HEK293 (cell line): ENCODE data around the gene MEG3.

ENCODE experiments used
- CTCF ChIA-PET: fragments of 350-600 bp; formaldehyde crosslinking; extraction: SDS; loops from one replicate; lab custom pipeline; 2021; ENCODE audit warnings: antibody characterized with exemption; lab: Yijun Ruan, JAX
- POLR2A ChIA-PET: fragments of 300-600 bp; formaldehyde crosslinking; extraction: SDS; loops from one replicate; lab custom pipeline; 2020; ENCODE audit warnings: antibody characterized with exemption, inconsistent platforms; lab: Yijun Ruan, JAX
- H3K27ac ChIP-seq: fragments of 200-500 bp; sonication (Bioruptor generic); 2 replicates; pipeline ENCODE4 v1.5.1; 2014; ENCODE audit warnings: low read depth, low read length, control low read depth, inconsistent platforms; ENCODE audit errors: extremely low read depth
- H3K36me3 ChIP-seq, 2 experiments: fragments of 200-500 bp in 1 of 2; sonication (Bioruptor generic) in 1 of 2; 1 replicate in 1 of 2; 2 replicates in 1 of 2; pipeline ENCODE4 v1.5.1; 2014 to 2017; ENCODE audit warnings: inconsistent platforms in 2 of 2, low read length in 2 of 2; ENCODE audit not compliant: control insufficient read depth in 2 of 2, insufficient read depth in 1 of 2
- H3K4me1 ChIP-seq: fragments of 200-500 bp; sonication (Bioruptor generic); 2 replicates; pipeline ENCODE4 v1.5.1; 2014; ENCODE audit warnings: mild to moderate bottlenecking, low read length, inconsistent platforms; ENCODE audit not compliant: control insufficient read depth, insufficient read depth
- H3K4me3 ChIP-seq: 2 replicates; pipeline ENCODE4 v1.5.1; 2011; ENCODE audit warnings: low read depth, mild to moderate bottlenecking, control low read depth, low read length, moderate library complexity
- H3K9me3 ChIP-seq: fragments of 200-500 bp; sonication (Bioruptor generic); 2 replicates; pipeline ENCODE4 v1.5.1; 2014; ENCODE audit warnings: low read depth, low read length, inconsistent platforms; ENCODE audit not compliant: control insufficient read depth, insufficient read depth
- GLI2 ChIP-seq: fragments of 450-650 bp; formaldehyde crosslinking; IDR thresholded peaks from 2 replicates; pipeline ENCODE4; 2017; ENCODE audit warnings: missing biosample characterization, missing genetic modification characterization, low read depth, borderline replicate concordance
- PRDM1 ChIP-seq: fragments of 450-650 bp; formaldehyde crosslinking; IDR thresholded peaks from 2 replicates; pipeline ENCODE4; 2016; ENCODE audit warnings: missing biosample characterization, missing genetic modification characterization
- REPIN1 ChIP-seq: fragments of 450-650 bp; formaldehyde crosslinking; IDR thresholded peaks from 2 replicates; pipeline ENCODE4 v1.5.1; 2017; ENCODE audit warnings: missing biosample characterization, missing genetic modification characterization, low read depth
- SP3 ChIP-seq: fragments of 450-650 bp; formaldehyde crosslinking; IDR thresholded peaks from 2 replicates; pipeline ENCODE4 v1.5.1; 2016; ENCODE audit warnings: missing biosample characterization, missing genetic modification characterization
- ZFP37 ChIP-seq: fragments of 450-650 bp; formaldehyde crosslinking; IDR thresholded peaks from 2 replicates; pipeline ENCODE4 v1.5.1; 2016; ENCODE audit warnings: missing biosample characterization, missing genetic modification characterization
- ZNF10 ChIP-seq: fragments of 450-650 bp; formaldehyde crosslinking; IDR thresholded peaks from 2 replicates; pipeline ENCODE4 v1.5.1; 2017; ENCODE audit warnings: missing biosample characterization, missing genetic modification characterization
- ZNF146 ChIP-seq: fragments of 450-650 bp; formaldehyde crosslinking; IDR thresholded peaks from 2 replicates; pipeline ENCODE4 v1.5.1; 2016; ENCODE audit warnings: missing biosample characterization, missing genetic modification characterization
- ZNF175 ChIP-seq: fragments of 450-650 bp; formaldehyde crosslinking; IDR thresholded peaks from 2 replicates; pipeline ENCODE4 v1.5.1; 2016; ENCODE audit warnings: missing biosample characterization, missing genetic modification characterization
- ZNF394 ChIP-seq: fragments of 450-650 bp; formaldehyde crosslinking; IDR thresholded peaks from 2 replicates; pipeline ENCODE4 v1.5.1; 2016; ENCODE audit warnings: missing biosample characterization, missing genetic modification characterization, mild to moderate bottlenecking, moderate library complexity, borderline replicate concordance
- ZNF501 ChIP-seq: fragments of 450-650 bp; formaldehyde crosslinking; IDR thresholded peaks from 2 replicates; pipeline ENCODE4 v1.5.1; 2016; ENCODE audit warnings: missing biosample characterization, missing genetic modification characterization
- ZNF530 ChIP-seq: fragments of 450-650 bp; formaldehyde crosslinking; IDR thresholded peaks from 2 replicates; pipeline ENCODE4 v1.5.1; 2016; ENCODE audit warnings: low read depth, missing biosample characterization, missing genetic modification characterization
- ZNF654 ChIP-seq: fragments of 450-650 bp; formaldehyde crosslinking; IDR thresholded peaks from 2 replicates; pipeline ENCODE4 v1.5.1; 2016; ENCODE audit warnings: low read depth, missing biosample characterization, missing genetic modification characterization
- ZNF670 ChIP-seq: fragments of 450-650 bp; formaldehyde crosslinking; IDR thresholded peaks from 2 replicates; pipeline ENCODE4 v1.5.1; 2016; ENCODE audit warnings: missing biosample characterization, missing genetic modification characterization, low read depth
- TF ChIP-seq, protein P1 (sequence below): fragments of 450-650 bp; formaldehyde crosslinking; IDR thresholded peaks from 2 replicates; pipeline ENCODE4 v1.5.1; 2016; ENCODE audit warnings: missing biosample characterization, missing genetic modification characterization, borderline replicate concordance
- TF ChIP-seq, protein P2 (sequence below): fragments of 450-650 bp; formaldehyde crosslinking; IDR thresholded peaks from 2 replicates; pipeline ENCODE4 v1.5.1; 2017; ENCODE audit warnings: missing biosample characterization, missing genetic modification characterization
- TF ChIP-seq, protein P3 (sequence below): fragments of 450-650 bp; IDR thresholded peaks from 2 replicates; pipeline ENCODE4 v1.5.1; 2018; ENCODE audit warnings: missing biosample characterization, mild to moderate bottlenecking, missing genetic modification characterization
- TF ChIP-seq, protein P4 (sequence below): fragments of 450-650 bp; formaldehyde crosslinking; IDR thresholded peaks from 2 replicates; pipeline ENCODE4; 2016; ENCODE audit warnings: missing biosample characterization, missing genetic modification characterization
- TF ChIP-seq, protein P5 (sequence below): fragments of 450-650 bp; formaldehyde crosslinking; IDR thresholded peaks from 2 replicates; pipeline ENCODE4 v1.5.1; 2016; ENCODE audit warnings: missing biosample characterization, missing genetic modification characterization

Gene MEG3

DNA sequence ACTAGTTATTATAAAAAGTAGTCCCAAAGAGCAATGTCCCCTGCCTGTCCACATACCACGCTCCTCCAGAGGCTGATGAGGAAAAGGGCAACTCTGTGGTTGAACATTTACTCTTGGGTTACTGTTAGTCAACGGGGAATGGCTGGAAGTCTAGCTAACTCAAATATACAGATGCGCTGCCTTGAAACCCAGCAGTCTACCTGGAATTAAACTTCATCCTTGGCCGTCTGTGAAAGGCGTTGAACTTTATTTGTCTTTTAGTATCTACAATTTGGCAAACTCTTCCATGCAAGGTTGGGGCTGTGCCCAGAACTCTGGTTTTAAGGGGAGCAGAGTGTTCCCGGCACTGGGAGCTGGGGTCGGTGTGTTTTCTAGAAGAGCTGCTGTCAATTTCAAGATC is 3.9 kb upstream of the MEG3 start (continued):
- TF ChIP-seq, protein P1, sequence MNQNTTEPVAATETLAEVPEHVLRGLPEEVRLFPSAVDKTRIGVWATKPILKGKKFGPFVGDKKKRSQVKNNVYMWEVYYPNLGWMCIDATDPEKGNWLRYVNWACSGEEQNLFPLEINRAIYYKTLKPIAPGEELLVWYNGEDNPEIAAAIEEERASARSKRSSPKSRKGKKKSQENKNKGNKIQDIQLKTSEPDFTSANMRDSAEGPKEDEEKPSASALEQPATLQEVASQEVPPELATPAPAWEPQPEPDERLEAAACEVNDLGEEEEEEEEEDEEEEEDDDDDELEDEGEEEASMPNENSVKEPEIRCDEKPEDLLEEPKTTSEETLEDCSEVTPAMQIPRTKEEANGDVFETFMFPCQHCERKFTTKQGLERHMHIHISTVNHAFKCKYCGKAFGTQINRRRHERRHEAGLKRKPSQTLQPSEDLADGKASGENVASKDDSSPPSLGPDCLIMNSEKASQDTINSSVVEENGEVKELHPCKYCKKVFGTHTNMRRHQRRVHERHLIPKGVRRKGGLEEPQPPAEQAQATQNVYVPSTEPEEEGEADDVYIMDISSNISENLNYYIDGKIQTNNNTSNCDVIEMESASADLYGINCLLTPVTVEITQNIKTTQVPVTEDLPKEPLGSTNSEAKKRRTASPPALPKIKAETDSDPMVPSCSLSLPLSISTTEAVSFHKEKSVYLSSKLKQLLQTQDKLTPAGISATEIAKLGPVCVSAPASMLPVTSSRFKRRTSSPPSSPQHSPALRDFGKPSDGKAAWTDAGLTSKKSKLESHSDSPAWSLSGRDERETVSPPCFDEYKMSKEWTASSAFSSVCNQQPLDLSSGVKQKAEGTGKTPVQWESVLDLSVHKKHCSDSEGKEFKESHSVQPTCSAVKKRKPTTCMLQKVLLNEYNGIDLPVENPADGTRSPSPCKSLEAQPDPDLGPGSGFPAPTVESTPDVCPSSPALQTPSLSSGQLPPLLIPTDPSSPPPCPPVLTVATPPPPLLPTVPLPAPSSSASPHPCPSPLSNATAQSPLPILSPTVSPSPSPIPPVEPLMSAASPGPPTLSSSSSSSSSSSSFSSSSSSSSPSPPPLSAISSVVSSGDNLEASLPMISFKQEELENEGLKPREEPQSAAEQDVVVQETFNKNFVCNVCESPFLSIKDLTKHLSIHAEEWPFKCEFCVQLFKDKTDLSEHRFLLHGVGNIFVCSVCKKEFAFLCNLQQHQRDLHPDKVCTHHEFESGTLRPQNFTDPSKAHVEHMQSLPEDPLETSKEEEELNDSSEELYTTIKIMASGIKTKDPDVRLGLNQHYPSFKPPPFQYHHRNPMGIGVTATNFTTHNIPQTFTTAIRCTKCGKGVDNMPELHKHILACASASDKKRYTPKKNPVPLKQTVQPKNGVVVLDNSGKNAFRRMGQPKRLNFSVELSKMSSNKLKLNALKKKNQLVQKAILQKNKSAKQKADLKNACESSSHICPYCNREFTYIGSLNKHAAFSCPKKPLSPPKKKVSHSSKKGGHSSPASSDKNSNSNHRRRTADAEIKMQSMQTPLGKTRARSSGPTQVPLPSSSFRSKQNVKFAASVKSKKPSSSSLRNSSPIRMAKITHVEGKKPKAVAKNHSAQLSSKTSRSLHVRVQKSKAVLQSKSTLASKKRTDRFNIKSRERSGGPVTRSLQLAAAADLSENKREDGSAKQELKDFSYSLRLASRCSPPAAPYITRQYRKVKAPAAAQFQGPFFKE (tag by site-specific recombination): no peak
- TF ChIP-seq, protein P2, sequence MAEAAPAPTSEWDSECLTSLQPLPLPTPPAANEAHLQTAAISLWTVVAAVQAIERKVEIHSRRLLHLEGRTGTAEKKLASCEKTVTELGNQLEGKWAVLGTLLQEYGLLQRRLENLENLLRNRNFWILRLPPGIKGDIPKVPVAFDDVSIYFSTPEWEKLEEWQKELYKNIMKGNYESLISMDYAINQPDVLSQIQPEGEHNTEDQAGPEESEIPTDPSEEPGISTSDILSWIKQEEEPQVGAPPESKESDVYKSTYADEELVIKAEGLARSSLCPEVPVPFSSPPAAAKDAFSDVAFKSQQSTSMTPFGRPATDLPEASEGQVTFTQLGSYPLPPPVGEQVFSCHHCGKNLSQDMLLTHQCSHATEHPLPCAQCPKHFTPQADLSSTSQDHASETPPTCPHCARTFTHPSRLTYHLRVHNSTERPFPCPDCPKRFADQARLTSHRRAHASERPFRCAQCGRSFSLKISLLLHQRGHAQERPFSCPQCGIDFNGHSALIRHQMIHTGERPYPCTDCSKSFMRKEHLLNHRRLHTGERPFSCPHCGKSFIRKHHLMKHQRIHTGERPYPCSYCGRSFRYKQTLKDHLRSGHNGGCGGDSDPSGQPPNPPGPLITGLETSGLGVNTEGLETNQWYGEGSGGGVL: no peak
- no peak for TF ChIP-seq ZNF501

DNA sequence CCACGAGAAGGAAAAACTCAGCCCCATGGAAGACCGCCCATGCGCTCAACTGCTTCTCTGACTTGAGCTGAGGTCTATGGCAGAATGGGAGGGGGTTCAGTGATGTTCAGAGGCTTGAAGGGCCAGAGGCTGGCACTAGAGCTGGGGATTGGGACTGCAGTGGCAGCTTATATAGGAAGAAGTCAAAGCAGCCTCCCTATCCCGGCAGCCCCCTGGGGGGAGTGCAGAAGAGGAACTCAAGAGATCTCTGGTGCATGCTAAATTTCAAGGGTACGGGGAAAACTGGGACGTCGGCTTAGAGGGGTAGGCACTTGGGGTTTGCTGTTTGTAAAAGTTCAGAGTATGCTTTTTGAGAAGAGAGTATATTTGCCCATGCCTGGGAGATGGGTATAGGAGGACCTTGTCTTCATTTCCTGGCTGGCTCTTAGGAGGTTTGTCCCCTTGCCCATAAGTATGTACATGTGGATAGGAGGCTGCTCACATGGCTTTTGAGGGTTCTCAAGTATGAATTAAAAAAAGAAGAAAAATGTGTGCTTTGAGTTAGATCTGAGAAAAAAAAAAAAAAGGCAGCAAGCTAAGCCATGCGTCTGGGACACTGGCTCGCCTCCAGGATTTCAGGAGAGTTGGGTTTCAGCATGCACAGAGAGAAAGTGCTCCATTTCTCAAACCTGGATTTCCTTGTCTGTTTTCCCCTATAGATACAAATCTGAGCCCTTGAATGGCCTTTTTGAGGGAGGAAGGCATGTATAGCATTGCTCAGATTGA is 3.2 kb upstream of the MEG3 start:
- Histone ChIP-seq H3K4me1 (no peaks in the 10 kb centered on the region), H3K9me3 (no peaks in the 10 kb centered on the region), H3K27ac (no peak overlapping the region), H3K4me3 (no peak overlapping the region), H3K36me3 (no peaks in the 10 kb centered on the region)
- TF ChIP-seq ZNF654 (tag by site-specific recombination) (no peak), ZNF670 (tag by site-specific recombination) (no peak), ZFP37 (tag by site-specific recombination) (no peak), ZNF530 (tag by site-specific recombination) (no peak), PRDM1 (tag by site-specific recombination) (no peak)
- TF ChIP-seq, protein P3, sequence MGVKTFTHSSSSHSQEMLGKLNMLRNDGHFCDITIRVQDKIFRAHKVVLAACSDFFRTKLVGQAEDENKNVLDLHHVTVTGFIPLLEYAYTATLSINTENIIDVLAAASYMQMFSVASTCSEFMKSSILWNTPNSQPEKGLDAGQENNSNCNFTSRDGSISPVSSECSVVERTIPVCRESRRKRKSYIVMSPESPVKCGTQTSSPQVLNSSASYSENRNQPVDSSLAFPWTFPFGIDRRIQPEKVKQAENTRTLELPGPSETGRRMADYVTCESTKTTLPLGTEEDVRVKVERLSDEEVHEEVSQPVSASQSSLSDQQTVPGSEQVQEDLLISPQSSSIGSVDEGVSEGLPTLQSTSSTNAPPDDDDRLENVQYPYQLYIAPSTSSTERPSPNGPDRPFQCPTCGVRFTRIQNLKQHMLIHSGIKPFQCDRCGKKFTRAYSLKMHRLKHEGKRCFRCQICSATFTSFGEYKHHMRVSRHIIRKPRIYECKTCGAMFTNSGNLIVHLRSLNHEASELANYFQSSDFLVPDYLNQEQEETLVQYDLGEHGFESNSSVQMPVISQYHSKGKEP (tag by site-specific recombination): no peak
- POLR2A ChIA-PET: no interaction called here
- CTCF ChIA-PET: interaction anchor here (0.6 to 0.7 kb wide), 2 partner anchors 49 to 297 kb away, joined by 3 read pairs; no protein-coding TSS in a partner anchor

DNA sequence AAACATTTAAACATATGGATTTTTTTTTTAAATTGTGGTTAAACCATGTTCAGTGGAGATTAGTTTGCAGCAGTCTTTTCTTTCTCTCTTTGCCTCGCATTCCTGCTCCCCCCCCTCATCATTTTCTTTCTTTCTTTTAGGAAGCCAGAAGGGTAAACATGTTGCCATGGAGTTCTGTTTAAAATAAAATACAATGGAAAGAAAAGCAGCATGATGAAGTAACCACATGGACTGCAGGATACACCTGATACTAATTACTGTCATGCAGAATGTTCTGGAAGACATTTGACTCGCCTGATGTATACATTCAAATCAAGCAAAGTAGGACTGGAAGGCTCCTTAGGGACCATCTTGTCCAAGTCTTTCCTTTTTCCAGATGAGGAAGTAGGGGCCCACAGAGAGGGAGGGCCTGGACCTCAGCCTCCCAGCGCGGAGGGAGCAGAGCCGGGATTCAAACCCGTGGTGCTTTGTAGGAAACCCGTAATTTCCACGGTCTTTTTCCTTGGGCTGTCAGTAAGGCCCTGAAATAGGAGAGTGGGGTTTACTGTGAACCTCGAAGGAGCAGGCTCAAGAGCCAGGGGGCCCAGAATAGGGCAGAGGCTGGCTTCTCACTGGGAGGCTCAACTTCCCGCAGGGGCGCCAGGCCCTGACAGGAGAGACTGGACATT is 2.4 kb upstream of the MEG3 start:
- H3K4me3 ChIP-seq: no peak overlapping the region
- H3K4me1 ChIP-seq: no peaks in the 10 kb centered on the region
- CTCF ChIA-PET: interaction anchor here (0.6 kb wide), 1 partner anchor 297 kb away, joined by 3 read pairs; no protein-coding TSS in a partner anchor
- no peak overlapping the region for H3K27ac ChIP-seq
- no peaks in the 10 kb centered on the region for H3K9me3 ChIP-seq
- H3K36me3 ChIP-seq: no peaks in the 10 kb centered on the region
- POLR2A ChIA-PET: no interaction called here
- TF ChIP-seq ZNF10 (tag by site-specific recombination): no peak
- no peak for TF ChIP-seq ZNF175 (tag by site-specific recombination)
- no peak for TF ChIP-seq ZNF146 (tag by site-specific recombination)
- TF ChIP-seq SP3 (tag by site-specific recombination): no peak
- TF ChIP-seq, protein P4, sequence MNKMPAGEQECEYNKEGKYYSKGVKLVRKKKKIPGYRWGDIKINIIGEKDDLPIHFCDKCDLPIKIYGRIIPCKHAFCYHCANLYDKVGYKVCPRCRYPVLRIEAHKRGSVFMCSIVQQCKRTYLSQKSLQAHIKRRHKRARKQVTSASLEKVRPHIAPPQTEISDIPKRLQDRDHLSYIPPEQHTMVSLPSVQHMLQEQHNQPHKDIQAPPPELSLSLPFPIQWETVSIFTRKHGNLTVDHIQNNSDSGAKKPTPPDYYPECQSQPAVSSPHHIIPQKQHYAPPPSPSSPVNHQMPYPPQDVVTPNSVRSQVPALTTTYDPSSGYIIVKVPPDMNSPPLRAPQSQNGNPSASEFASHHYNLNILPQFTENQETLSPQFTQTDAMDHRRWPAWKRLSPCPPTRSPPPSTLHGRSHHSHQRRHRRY: no peak
- TF ChIP-seq, protein P5, sequence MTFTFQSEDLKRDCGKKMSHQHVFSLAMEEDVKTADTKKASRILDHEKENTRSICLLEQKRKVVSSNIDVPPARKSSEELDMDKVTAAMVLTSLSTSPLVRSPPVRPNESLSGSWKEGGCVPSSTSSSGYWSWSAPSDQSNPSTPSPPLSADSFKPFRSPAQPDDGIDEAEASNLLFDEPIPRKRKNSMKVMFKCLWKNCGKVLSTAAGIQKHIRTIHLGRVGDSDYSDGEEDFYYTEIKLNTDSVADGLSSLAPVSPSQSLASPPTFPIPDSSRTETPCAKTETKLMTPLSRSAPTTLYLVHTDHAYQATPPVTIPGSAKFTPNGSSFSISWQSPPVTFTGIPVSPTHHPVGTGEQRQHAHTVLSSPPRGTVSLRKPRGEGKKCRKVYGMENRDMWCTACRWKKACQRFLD (tag by site-specific recombination): no peak
- no peak for TF ChIP-seq ZNF530 (tag by site-specific recombination)
- TF ChIP-seq PRDM1 (tag by site-specific recombination): no peak
- TF ChIP-seq ZNF394 (tag by site-specific recombination): no peak
- no peak for TF ChIP-seq REPIN1
- TF ChIP-seq GLI2 (tag by site-specific recombination): no peak
